Mucosa of gallbladder (tissue), 1 donor: ENCODE data around the gene IQCK. TPM values are rescaled to one million over a fixed set of nuclear protein-coding genes. Genes with fewer than 3 reads are reported as not detected.
"Not testable (repeated sequence)": the region's sequence is repeated elsewhere in the genome, so short reads cannot be mapped to it uniquely, and the experiment has no call there.

Source experiments
- DNase-seq: peaks from one replicate; pipeline ENCODE4 v3.0.0-alpha.2; 2020; ENCODE audit warnings: low spot score
- total RNA-seq: library from RNA; stranded (reverse); gene quantifications from one replicate; pipeline ENCODE4 v1.2.1, GENCODE V29; 2021
- donor health status: DM: no; HTN: no; CAD: no.

Gene IQCK
- total RNA-seq, 1 donor from 2014 or later = 23.7 TPM

- no peak for DNase-seq
Measured at GRCh38 chr16:19757026-19757425, 39.0 kb downstream of the IQCK start.

GRCh38 chr16:19757762-19758595 lies 39.9 kb downstream of the IQCK start:
- DNase-seq = no peak

GRCh38 chr16:19760356-19761060 lies 42.4 kb downstream of the IQCK start:
- DNase-seq = no peak

GRCh38 chr16:19765860-19766553 lies 47.9 kb downstream of the IQCK start:
- peak; percentile 66 for DNase-seq

GRCh38 chr16:19766554-19766884 lies 48.4 kb downstream of the IQCK start:
- DNase-seq = no peak

GRCh38 chr16:19766988-19767387 lies 48.9 kb downstream of the IQCK start:
- no peak for DNase-seq

GRCh38 chr16:19767497-19767896 lies 49.4 kb downstream of the IQCK start:
- DNase-seq = no peak

GRCh38 chr16:19769239-19769638 lies 51.2 kb downstream of the IQCK start:
- no peak for DNase-seq

- no peak for DNase-seq
Measured at GRCh38 chr16:19771040-19771439, 53.0 kb downstream of the IQCK start.

- no peak for DNase-seq
Measured at GRCh38 chr16:19771796-19772195, 53.7 kb downstream of the IQCK start.

GRCh38 chr16:19774024-19774423 lies 56.0 kb downstream of the IQCK start:
- DNase-seq = no peak

- DNase-seq = no peak
Measured at GRCh38 chr16:19776147-19776546, 58.1 kb downstream of the IQCK start.

- DNase-seq = no peak
Measured at GRCh38 chr16:19776565-19776964, 58.5 kb downstream of the IQCK start.

GRCh38 chr16:19780321-19780720 lies 62.2 kb downstream of the IQCK start:
- DNase-seq = no peak

- no peak for DNase-seq
Measured at GRCh38 chr16:19781226-19781625, 63.2 kb downstream of the IQCK start.

- DNase-seq = no peak
Measured at GRCh38 chr16:19783363-19784182, 65.5 kb downstream of the IQCK start.

GRCh38 chr16:19784183-19784736 lies 66.2 kb downstream of the IQCK start:
- DNase-seq = no peak

- no peak for DNase-seq
Measured at GRCh38 chr16:19785081-19785480, 67.0 kb downstream of the IQCK start.

GRCh38 chr16:19785512-19786130 lies 67.5 kb downstream of the IQCK start:
- no peak for DNase-seq

- not testable (repeated sequence) for DNase-seq
Measured at GRCh38 chr16:19801369-19801768, 83.3 kb downstream of the IQCK start.

- DNase-seq = not testable (repeated sequence)
Measured at GRCh38 chr16:19801824-19802223, 83.8 kb downstream of the IQCK start.
